ENCODE measurements around the gene KRT27.
"Not testable (repeated sequence)": the region's sequence is repeated elsewhere in the genome, so short reads cannot be mapped to it uniquely, and the experiment has no call there.

Gene KRT27

GRCh38 chr17:40782450-40782849, at the start of gene KRT27:
Gene KRT27 (minus strand): TSS chr17:40782550. CDS start chr17:40782493, 57 bp downstream.
- no peak for DNase-seq

DNA sequence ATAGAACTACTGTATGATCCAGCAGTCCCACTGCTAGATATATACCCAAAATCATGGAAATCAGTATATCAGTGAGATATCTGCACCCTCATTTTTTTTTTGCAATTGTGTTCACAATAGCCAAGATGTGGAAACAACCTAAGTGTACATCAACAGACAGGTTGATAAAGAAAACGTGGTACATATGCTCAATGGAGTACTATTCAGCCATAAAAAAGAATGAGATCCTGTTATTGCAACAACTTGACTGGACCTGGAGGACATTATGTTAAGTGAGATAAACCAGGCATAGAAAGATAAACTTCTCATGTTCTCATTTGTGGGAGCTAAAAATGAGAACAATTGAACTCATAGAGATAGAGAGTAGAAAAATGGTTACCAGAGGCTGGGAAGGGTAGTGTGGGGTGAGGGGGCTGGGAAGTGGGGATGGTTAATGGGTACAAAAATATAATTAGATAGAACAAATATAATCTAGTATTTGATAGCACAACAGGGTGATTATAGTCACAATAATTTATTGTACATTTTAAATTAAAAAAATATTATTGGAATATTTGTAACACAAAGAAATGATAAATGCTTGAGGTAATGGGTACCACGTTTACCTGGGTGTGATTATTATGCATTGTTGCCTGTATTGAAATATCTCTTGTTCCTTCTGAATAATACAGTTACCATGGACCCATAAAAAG, 47.9 kb upstream of the KRT27 start:
- no peak for DNase-seq

GRCh38 chr17:40828454-40829044, 46.2 kb upstream of the KRT27 start:
- no peak for DNase-seq

DNA sequence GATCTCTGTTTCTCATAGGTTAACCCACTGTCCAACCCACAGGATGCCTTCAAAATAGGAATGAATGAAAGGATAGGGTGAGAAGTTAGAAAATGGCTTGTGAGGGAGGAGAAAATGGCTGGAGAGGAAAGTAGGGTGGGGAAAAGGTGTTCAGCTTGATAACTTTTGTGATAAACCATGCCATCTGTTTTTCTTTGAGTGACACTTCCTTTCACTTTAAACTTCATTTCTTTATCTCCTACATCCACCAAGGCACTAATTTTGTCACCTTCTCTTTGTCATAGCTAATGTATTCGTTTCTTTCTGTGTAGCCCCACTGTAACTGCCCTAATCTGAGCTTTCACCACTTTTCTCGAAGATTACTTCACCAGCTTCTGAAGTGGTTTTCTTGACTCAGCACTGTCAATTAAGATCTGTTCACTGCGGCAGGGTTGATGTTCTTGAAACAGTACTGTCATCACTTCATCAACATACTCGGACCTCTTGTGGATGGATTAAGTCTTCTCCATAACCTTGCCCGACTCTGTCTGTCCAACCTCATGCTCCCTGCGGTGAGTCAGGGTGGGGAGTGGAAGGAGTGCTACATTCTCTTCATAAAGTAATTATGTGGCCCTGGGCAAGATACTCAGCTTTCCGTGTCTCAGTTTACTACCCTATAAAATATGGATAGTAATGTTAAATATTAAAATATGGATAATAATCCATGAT, 45.5 kb upstream of the KRT27 start:
- no peak for DNase-seq

DNA sequence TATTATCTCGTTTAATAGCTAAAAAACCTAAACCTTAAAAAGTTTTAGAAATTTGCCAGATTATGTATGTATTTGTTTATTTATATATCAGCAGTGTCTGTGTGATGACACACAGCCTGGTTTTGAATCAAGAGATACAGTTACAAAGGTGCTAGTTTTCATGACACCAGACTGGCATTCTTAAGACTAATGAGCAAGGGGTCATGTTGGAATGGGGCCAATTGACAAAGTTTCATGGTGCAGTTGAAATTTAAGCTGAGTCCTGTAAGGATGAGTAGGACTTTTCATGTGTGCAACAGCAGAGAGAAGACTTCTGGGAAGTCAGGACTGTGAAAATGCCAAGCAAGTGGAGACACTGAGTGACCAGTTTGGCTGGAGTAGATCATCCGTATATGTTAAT, 43.2 kb upstream of the KRT27 start:
- no peak for DNase-seq

DNA sequence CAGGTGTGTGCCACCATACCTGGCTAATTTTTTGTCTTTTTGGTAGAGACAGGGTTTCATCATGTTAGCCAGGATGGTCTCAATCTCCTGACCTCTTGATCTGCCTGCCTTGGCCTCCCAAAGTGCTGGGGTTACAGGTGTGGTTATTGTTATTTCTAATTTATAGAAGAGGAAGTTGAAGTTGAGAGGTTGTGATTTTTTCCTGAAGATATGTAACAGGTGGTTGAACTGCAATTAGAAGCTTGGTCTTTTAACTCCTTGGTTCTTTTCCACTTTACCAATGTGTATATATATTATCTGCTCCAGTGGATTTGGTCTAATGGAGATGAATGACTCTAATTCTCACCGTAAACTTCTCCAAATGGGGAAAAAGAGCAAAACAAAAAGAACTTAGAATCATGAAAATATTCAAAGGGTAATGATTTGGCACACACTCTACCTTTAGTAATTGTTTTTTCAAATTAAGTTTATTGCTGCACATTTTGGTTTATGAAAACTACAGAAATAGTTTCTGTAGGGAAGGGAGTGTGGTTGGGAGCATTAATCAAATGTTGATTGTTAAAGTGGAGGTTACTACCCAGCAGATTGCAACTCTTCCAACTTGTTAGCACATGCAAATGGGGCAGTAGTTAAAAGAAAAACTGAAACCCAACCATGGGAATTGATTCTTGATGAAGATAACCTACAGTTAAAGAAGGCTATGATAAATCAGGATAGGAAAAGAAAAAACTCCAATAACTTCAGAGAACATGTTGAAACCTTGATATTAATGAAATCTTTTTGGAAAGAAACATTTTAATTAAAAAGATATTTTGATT, 41.9 kb upstream of the KRT27 start:
- no peak for DNase-seq

- no peak for DNase-seq
Measured at GRCh38 chr17:40822132-40822812, 39.9 kb upstream of the KRT27 start, which contains the start of gene KRT10. Gene KRT10 (minus strand): TSS chr17:40822614. CDS start chr17:40822585, 29 bp downstream.

DNA sequence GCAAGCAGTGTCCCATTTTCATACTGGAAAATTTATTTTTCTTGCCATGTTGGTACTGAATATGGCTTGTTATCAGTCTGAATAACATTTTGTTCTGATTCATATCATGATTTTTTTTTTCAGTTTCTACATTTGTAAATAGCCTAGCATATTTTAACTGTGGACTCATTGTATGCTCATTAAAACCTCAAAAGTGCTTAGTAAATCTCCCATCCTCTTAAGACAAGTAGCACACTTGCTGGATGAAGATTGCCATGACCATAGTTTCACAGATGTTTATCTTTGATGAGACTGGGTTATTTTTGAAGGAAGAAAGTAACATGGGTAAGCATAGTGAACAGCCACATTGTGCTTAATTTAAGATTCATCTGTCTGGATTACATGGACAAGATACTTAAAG, 39.2 kb upstream of the KRT27 start:
- DNase-seq: no peak

GRCh38 chr17:40820228-40820838, 38.0 kb upstream of the KRT27 start:
- no peak for DNase-seq

DNA sequence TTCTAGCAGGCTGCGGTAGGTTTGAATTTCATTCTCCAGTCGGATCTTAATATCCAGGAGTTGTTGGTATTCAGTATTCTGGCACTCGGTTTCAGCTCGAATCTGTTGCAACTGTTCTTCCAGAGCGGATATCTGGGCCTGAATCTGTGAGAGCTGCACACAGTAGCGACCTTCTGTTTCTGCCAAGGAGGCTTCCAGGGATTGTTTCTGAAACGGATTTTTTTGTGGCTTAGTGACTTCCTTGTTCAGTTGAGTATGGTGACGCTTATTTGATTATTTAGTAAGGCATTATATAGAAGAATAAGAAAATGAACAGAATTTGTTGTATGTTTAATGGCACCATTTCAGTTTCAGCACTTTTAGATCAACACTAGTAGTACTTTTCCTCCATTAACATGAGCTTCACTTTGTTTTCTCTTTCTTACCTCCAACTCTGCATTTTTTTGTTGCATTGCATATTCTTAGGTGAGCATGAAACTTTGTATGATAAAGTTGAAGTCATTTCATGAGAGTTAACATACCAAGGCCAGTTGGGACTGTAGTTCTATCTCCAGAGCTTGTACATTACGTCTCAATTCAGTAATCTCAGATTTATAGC, 37.3 kb upstream of the KRT27 start:
- DNase-seq: no peak

- peak; percentile 63 for DNase-seq
Measured at GRCh38 chr17:40818733-40819527, 36.6 kb upstream of the KRT27 start.

DNA sequence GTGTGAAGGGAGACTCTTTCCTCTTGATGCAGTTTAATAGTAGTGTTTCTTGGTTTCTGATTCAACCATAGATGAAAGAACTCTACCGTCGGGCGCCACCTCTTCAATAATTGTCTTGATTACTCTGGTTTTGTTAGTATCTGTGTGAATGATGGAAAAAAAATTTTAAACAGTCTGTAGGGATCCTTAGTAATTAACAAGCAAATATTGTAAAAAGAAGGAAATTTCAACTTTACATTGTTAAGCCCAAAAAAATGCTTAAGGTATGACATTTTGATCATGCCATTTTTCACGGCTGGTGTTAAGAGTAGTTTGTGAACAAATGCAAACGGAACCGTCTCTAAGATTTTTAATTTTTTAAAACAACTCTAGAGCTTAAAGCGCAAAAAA, 36.0 kb upstream of the KRT27 start:
- no peak for DNase-seq

- no peak for DNase-seq
Measured at GRCh38 chr17:40817103-40817682, 34.8 kb upstream of the KRT27 start.

DNA sequence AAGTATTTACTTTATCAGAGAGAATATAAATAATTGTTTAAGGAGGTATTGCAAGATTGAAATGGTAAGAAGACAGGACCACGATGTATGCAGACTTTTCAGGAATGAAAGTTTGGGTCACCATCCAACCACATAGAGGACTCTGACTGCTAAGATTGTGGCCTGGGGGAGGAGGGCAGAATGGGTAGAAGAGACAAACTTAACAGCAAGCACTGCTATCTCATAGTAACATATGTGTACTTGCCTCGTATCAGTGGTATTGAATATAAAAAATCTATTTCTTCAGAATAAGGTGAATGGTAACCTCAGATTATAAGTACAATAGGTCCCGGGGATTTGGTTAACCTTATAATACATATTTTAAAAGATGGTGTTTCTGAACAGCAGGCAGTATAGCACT, 34.2 kb upstream of the KRT27 start:
- DNase-seq: no peak

GRCh38 chr17:40815381-40815780, 33.0 kb upstream of the KRT27 start:
- DNase-seq: no peak

DNA sequence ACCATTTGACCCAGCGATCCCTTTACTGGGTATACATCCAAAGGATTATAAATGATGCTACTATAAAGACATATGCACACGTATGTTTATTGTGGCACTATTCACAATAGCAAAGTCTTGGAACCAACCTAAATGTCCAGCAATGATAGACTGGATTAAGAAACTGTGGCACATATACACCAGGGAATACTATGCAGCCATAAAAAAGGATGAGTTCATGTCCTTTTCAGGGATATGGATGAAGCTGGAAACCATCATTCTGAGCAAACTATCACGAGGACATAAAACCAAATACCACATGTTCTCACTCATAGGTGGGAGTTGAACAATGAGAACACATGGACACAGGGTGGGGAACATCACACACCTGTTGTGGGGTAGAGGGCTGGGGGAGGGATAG, 32.3 kb upstream of the KRT27 start:
- DNase-seq: not testable (repeated sequence)

- no peak for DNase-seq
Measured at GRCh38 chr17:40813804-40814203, 31.5 kb upstream of the KRT27 start.

GRCh38 chr17:40812639-40813038, 30.3 kb upstream of the KRT27 start:
- DNase-seq: no peak

DNA sequence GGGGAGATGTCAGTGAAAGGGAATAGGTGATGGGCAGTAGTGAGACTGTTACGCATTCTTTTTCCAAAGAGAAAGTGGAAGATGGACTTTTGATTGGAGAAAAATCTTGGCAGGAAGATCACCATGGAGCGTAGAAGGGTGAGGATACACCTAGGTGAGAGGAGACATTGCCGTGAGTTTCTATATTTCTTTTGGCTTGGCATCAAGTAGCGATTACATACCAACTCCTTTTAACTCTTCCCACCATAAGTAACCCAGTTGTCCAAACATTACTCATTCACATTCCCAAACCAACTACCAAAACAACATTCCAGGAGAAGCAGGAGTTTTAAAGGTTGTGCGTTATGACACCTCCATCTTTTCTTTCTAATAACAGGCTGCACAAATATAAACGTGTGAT, 28.1 kb upstream of the KRT27 start:
- no peak for DNase-seq

GRCh38 chr17:40809721-40810421, 27.5 kb upstream of the KRT27 start:
- no peak for DNase-seq

Data from NCI-H510A (cell line).